ENCODE measurements around the gene UGT1A4. TPM values are rescaled to one million over a fixed set of nuclear protein-coding genes. Genes with fewer than 3 reads are reported as not detected.

UGT1A4 gene
- total and polyA plus RNA-seq, 2 of the 8 experiments (the other 6 are each of a cell fraction or from before 2014, with no cell fraction given), result not detected

GRCh38 chr2:233800208-233800607 is 81.7 kb downstream of the UGT1A4 start:
- H3K27me3 ChIP-seq (replicated peaks in 1 of 4; ENCODE audit: control insufficient read depth in 3 of 4, extremely low read depth in 1 of 4, insufficient read depth in 3 of 4, low read length in 3 of 4), result no peaks in the 10 kb centered on the region
- no peak overlapping the region for H3K14ac ChIP-seq (ENCODE audit: insufficient read length)
- no peak overlapping the region for H4K91ac ChIP-seq (replicated peaks; ENCODE audit: insufficient read length, low read length)
- no peak overlapping the region for H3K4me3 ChIP-seq (ENCODE audit: extremely low read depth in 1 of 4, insufficient read depth in 2 of 4, low read depth in 3 of 4, low read length in 4 of 4)
- TF ChIP-seq MAX (IDR thresholded peaks at IDR 0.05), result no peak
- TF ChIP-seq SP4 (IDR thresholded peaks at IDR 0.05; ENCODE audit: low read length), result no peak
- no peak for TF ChIP-seq PHF8 (conservative IDR thresholded peaks at IDR 0.05; ENCODE audit: low read depth, low read length)
- TF ChIP-seq TEAD4 (IDR thresholded peaks at IDR 0.05; ENCODE audit: low read depth, low read length), result no peak
- no peak for TF ChIP-seq KDM5A (IDR thresholded peaks at IDR 0.05; ENCODE audit: low read length)
- no peak overlapping the region for H3K27ac ChIP-seq (ENCODE audit: low read depth, low read length)
- H3K18ac ChIP-seq (ENCODE audit: extremely low read depth, low read length), result no peak overlapping the region
- DNase-seq (ENCODE audit: low read depth in 1 of 2, low spot score in 2 of 2) (no peak), FAIRE-seq (no peak)
- no peak overlapping the region for H2BK12ac ChIP-seq (ENCODE audit: low read depth, low read length)
- no peak overlapping the region for H3K23ac ChIP-seq (ENCODE audit: insufficient read length)
- no peaks in the 10 kb centered on the region for H3K79me2 ChIP-seq (ENCODE audit: control insufficient read depth in 1 of 2, insufficient read depth in 2 of 2, low read length in 2 of 2)
- no peaks in the 10 kb centered on the region for H3K4me1 ChIP-seq (replicated peaks in 1 of 4; ENCODE audit: control insufficient read depth in 3 of 4, insufficient read depth in 4 of 4, low read length in 3 of 4)
- no peak overlapping the region for H2AFZ ChIP-seq (ENCODE audit: low read length)
- H2BK5ac ChIP-seq (ENCODE audit: low read depth, low read length), result no peak overlapping the region
- no peak overlapping the region for H2BK20ac ChIP-seq (ENCODE audit: low read length)
- H3K9me3 ChIP-seq (ENCODE audit: insufficient read depth in 2 of 2, low read depth in 1 of 2, low read length in 1 of 2), result peaks cover 0 to 4% of the 10 kb centered on the region in 2 experiments; a peak in 3 of 4 replicates
- no peaks in the 10 kb centered on the region for H3K79me1 ChIP-seq (ENCODE audit: low read depth, low read length)
- H4K5ac ChIP-seq (ENCODE audit: insufficient read length, low read depth, low read length), result no peak overlapping the region
- no peak overlapping the region for H3K4ac ChIP-seq (replicated peaks; ENCODE audit: insufficient read length, low read depth, low read length)
- no peak overlapping the region for H2BK15ac ChIP-seq (ENCODE audit: low read length)
- ChIA-PET CTCF (ENCODE audit: partially characterized antibody) (no interaction called here), POLR2A (ENCODE audit: partially characterized antibody) (no interaction called here)
- no peaks in the 10 kb centered on the region for H3K36me3 ChIP-seq (ENCODE audit: control insufficient read depth in 2 of 4, insufficient read depth in 4 of 4, low read length in 3 of 4)
- 93% methylated on average over 7 of the region's 7 CpGs; no CpG with 5 or more reads in 1 of the 2 experiments for WGBS, 2 experiments (ENCODE audit: extremely low coverage in 1 of 2, insufficient coverage in 1 of 2, insufficient read length in 1 of 2, insufficient replicate concordance in 2 of 2, low coverage in 1 of 2, low lambda C conversion rate in 2 of 2, missing lambda C conversion rate in 1 of 2)
- no peak overlapping the region for H3K56ac ChIP-seq (replicated peaks; ENCODE audit: insufficient read length, low read depth, low read length)
- no peak overlapping the region for H2BK120ac ChIP-seq (replicated peaks; ENCODE audit: low read depth, low read length)
- H2AK5ac ChIP-seq (ENCODE audit: low read depth, low read length), result no peak overlapping the region
- no peaks in the 10 kb centered on the region for H4K20me1 ChIP-seq (replicated peaks in 1 of 2; ENCODE audit: control insufficient read depth in 1 of 2, insufficient read depth in 2 of 2, low read length in 2 of 2)
- H3K9ac ChIP-seq (replicated peaks in 1 of 4; ENCODE audit: extremely low read depth in 1 of 4, low read depth in 3 of 4, low read length in 3 of 4), result no peak overlapping the region
- H3K23me2 ChIP-seq (ENCODE audit: low read depth, low read length), result no peaks in the 10 kb centered on the region
- H3K4me2 ChIP-seq (ENCODE audit: insufficient read depth in 1 of 2, low read depth in 2 of 2, low read length in 2 of 2), result no peak overlapping the region
- H4K8ac ChIP-seq (ENCODE audit: extremely low read depth, insufficient read depth, low read length), result no peak overlapping the region
